GM19239 (cell line): ENCODE results near the gene GOLGA3.
A peak's percentile ranks its signal among the peaks of the same experiment; 100 is the strongest.
"Not testable (repeated sequence)": the region's sequence is repeated elsewhere in the genome, so short reads cannot be mapped to it uniquely, and the experiment has no call there.

Source experiments
- DNase-seq: peaks from one replicate; pipeline ENCODE4 v3.0.0; 2011; ENCODE audit warnings: low spot score; ENCODE audit not compliant: insufficient read length
- FAIRE-seq: peaks from 2 replicates; lab custom pipeline; 2011; peaks lifted over from hg19 to GRCh38; lab: Jason Lieb, UNC

The GOLGA3 gene

DNA sequence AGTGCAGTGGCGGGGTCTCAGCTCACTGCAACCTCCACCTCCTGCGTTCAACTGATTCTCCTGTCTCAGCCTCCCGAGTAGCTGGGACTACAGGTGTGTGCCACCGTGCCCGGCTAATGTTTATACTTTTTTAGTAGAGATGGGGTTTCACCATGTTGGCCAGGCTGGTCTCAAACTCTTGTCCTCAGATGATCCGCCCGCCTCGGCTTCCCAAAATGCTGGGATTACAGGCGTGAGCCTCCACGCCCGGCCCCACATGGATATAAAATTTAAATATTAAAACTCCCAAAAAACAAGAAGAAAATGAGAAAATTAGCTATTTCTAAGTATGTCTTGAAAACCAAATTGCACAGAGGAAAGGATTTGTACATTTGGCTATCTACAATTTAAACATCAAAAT, 16.0 kb upstream of the GOLGA3 start:
- FAIRE-seq, DNase-seq: not testable (repeated sequence)

DNA sequence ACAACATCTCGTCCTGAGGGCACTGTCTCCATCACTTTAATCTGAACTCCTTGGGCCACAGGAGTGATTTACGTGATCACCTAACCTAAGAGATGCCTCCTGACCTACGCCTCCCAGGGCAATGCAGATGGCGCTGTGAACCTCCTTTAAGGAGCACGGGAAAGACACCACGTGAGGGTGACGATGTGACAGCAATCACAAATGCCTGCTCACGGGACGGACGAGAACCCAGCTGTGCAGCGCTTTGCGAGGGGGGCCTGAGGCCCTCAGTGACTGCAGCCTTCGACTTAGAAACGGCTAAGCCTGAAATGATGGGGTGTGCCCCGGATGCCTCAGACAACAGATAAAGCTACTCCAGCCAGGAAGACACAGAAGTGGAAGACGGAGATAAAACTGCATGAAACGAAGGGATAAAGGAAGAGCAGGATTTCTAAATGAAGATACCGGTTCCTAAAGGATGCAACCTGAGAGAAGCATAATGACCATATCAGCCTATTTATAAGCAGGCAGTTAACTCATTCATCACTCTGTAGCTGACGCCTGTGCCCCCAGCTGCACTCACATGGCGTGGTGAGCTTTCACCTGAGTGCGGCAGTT, 13.9 kb upstream of the GOLGA3 start:
- DNase-seq (no peak), FAIRE-seq (no peak)

DNA sequence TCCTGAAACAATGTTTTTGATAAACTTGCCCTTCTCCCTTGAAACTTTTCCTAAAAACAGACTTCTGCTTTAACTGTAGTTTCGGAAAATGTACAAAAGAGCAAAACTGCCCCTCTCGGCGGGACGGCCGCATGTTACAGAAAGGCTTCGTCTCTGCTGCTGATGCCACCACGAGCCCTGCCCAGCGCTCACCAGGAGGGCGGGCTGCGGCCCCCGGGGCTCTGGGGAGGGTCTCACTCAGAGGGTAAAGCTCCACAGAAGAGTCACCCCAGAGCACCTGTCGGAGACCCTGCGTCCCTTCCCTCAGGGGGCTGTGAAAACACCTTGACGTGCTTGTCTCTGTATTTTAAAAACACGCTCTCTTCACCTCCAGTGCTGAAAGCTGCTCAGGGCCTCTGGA, 12.5 kb upstream of the GOLGA3 start:
- FAIRE-seq = no peak
- no peak for DNase-seq

DNA sequence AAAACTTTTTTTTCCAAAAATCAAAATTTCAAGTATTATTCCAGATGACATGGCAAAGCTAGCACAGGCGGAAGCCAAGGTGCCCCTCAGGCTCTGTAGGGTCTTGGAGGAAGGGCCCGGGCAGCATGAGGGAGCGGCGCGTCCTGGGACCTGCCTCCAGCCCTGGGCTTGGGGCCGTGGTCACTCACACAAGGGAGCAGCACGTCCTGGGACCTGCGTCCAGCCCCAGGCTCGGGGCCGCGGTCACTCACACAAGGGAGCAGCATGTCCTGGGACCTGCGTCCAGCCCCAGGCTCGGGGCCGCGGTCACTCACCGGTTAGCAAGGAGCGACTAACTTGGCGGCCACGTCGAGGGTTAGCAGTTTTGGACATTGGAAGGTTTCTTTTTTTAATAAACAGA, 11.9 kb upstream of the GOLGA3 start:
- no peak for FAIRE-seq
- no peak for DNase-seq

DNA sequence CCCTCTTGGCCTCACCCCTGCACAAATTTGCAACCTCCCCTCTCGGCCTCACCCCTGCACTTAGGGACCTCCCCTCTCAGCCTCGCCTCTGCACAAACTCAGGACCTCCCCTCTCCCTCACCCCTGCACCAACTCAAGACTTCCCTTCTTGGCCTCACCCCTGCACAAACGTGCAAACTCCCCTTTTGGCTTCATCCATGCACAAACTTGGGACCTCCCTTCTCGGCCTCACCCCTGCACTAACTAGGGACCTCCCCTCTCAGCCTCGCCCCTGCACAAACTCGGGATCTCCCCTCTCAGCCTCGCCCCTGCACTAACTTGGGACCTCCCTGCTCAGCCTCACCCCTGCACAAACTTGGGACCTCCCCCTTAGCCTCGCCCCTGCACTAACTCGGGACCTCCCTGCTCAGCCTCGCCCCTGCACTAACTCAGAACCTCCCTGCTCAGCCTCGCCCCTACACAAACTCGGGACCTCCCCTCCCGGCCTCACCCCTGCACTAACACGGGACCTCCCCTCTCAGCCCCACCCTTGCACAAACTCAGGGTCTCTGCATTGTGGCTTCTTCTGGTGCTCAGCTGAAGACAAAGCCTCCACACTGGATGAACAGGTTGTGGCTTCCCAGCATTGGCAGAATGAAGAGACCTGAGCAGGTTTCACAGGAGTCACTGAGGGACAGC, 11.0 kb upstream of the GOLGA3 start:
- no peak for FAIRE-seq
- no peak for DNase-seq

DNA sequence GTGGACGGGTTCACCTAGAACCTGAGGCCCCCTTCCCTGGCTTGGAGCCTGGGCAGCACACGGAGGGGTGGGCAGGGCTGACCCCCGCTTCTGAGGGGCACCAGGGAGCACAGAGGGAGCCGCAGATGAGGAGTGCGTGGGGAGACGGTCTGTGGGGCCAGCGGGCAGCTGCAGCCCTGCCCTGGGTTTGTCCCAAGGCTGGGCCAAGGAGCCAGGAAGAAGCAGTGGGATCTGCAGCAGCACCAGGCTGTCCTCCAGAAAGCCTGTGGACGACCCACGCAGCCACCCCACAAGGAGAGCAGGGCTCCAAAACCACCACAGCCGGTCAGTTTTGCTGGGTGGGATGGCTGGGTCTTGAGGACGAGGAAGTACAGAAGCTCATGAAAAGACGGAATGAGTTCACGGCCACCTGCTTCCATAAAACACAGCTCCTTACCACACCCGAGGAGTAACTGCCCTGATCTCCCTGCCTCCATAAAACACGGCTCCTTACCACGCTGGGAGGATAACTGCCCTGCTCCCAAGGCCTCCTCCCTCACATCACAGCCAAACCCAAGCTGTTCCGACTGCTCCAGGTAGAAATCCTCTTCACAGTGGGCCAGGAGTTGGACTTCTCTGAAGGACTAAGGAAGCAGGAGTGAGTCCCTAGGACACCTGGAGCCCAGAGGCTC, 9.9 kb upstream of the GOLGA3 start:
- FAIRE-seq = no peak
- no peak for DNase-seq

DNA sequence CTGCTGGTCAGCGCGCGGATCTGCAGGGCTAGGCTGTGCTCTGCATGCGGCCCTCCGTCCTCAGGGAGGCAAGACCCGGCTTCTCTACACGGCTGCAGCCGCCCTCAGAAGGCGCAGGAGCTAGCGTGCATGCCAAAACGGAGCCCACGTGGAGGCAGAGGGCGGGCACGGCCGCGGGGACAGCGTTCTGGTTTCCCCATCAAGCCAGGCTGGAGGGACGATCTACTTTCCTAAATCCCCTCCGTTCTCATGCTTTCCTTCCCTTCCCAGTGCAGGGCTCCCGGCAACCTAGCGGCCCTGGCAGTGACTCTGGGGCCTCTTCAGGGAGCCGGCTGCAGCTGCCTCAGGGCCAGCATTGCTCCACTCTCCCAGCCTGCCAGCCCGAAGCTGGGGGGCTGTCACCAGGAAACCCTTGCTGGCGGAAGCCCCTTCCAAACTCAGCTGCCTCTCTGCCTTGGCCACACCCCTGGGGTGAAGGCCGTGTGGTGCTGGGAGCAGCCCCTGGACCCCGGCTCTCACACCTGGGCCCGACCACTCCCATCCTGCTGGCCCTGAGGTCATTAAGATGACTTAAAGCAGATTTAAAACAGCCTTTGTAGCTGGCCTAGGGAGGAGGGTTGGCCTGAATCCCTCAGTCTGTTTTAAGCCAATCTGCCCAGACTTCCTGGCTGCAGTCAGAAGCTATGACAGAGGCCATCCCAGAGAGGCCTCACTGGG, 9.2 kb upstream of the GOLGA3 start:
- FAIRE-seq (no peak), DNase-seq (no peak)

DNA sequence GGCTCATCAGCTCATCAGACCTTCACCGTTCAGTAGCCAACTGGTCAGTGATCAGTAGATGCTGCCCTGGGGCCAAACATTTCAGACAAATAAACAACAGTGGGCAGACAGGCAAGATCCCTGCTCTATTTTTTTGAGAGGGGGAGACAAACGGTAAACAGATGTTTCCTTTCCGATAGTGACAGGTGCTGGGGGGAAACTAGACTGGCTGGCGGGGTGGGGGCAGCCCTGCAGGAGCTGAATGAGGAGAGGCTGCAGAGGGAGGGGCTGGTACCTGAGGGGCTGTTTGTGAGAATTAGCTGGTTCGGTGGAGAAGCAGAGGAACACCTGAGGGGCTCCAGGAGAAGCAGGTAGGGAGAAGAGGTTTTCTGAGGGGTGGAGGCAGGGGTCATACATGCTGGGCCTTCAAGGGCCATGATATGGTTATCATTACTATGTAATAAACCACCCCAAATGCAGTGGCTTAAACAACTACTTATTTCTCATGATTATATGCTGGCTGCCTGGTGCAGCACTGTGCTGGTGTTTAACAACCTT, 8.2 kb upstream of the GOLGA3 start:
- no peak for DNase-seq
- no peak for FAIRE-seq

DNA sequence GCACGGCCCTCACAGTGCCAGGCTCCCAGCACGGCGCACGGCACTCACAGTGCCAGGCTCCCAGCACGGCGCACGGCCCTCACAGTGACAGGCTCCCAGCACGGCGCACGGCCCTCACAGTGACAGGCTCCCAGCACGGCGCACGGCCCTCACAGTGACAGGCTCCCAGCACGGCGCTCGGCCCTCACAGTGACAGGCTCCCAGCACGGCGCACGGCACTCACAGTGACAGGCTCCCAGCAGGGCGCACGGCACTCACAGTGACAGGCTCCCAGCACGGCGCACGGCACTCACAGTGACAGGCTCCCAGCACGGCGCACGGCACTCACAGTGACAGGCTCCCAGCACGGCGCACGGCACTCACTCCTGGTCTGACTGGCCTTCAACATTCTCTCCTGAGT, 7.6 kb upstream of the GOLGA3 start:
- DNase-seq, FAIRE-seq: not testable (repeated sequence)

DNA sequence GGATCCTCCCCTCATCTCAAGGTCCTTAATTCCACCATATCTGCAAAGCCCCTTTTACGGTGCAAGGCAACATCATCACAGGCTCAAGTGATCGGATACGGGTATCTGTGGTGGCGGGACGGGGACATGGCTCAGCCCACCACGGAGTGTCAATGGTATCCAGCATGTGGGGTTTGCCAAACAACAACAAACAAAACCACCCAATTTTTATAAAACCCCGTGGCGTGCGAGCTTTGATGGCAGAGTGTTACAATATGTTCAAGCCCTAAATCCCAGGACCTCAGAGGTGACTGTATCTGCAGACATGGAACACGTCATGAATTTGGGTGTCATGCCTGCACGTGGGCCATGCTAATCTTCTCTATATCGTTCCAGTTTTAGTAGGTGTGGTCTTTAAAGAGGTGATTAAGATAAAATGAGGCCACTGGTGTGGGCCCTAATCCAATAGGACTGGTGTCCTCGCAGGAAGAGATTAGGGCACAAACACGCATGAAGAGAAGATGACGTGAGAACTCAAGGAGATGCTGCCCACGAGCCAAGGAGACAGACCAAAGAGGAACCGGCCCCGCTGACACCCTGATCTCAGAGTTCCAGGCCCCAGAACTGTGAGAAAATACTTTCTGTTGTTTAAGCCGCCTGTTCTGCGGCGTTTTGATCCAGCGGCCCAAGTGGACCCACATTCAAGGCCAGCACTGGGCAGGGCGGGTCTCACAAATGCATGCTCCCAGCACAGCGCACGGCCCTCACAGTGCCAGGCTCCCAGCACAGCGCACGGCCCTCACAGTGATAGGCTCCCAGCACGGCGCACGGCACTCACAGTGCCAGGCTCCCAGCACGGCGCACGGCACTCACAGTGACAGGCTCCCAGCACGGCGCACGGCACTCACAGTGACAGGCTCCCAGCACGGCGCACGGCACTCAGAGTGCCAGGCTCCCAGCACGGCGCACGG, 6.7 kb upstream of the GOLGA3 start:
- no peak for FAIRE-seq
- DNase-seq = no peak

DNA sequence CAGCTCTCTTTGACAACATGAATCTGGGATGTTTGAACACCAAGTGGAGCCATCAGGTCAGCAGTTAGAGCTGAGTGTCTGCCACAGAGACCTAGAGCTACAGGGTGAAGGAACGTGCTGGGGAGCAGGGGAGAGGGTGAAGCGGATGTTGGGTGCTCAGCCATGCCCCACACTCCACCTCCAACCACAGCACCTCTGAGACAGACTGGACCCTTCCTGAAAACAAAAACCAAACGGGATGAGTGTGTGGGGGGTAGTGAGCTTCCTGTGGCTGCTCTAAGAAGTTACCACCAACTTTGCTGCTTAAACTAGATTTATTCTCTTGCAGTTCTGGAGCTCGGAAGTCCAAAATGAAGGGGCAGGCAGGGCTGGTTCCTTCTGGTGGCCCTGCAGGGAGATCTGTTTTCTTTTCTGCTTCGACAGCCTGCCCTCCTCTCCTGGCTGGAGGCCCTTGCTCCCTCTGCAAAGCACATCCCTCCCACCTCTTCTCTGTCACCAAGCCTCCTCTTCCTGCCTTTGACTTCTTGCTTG, 5.6 kb upstream of the GOLGA3 start:
- FAIRE-seq = no peak

DNA sequence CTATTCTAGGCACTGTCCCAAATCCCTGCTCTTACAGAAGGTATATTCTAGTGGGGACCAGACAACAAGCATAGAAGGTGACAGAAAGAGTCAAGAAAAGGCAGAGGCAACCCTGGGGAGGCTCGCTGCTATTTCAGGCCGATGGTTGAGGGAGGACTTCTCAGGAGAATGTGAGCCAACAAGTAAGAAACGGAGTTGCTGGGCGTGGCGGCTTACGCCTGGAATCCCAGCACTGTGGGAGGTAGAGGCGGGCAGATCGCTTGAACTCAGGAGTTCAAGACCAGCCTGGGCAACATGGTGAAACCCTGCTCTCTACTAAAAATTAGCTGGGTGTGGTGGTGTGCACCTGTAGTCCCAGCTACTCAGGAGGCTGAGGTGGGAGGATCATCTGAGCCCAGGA, 4.7 kb upstream of the GOLGA3 start:
- FAIRE-seq (no peak), DNase-seq (no peak)

More for the DNA sequence above, 5.6 kb upstream of the GOLGA3 start:
- no peak for DNase-seq

DNA sequence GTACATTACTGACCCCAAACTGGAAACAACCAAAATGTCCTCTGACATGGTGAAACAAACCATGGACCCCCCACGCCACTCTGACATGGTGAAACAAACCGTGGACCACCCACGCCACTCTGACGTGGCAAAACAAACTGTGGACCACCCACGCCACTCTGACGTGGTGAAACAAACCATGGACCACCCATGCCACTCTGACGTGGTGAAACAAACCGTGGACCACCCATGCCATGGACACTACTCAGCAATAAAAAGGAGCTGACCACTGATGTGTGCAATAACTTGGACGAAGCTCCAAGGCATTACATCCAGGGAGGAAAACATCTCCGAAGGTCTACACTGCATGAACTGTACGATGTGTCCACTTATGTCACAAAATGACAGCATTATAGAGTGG, 3.1 kb upstream of the GOLGA3 start:
- DNase-seq (no peak), FAIRE-seq (no peak)

DNA sequence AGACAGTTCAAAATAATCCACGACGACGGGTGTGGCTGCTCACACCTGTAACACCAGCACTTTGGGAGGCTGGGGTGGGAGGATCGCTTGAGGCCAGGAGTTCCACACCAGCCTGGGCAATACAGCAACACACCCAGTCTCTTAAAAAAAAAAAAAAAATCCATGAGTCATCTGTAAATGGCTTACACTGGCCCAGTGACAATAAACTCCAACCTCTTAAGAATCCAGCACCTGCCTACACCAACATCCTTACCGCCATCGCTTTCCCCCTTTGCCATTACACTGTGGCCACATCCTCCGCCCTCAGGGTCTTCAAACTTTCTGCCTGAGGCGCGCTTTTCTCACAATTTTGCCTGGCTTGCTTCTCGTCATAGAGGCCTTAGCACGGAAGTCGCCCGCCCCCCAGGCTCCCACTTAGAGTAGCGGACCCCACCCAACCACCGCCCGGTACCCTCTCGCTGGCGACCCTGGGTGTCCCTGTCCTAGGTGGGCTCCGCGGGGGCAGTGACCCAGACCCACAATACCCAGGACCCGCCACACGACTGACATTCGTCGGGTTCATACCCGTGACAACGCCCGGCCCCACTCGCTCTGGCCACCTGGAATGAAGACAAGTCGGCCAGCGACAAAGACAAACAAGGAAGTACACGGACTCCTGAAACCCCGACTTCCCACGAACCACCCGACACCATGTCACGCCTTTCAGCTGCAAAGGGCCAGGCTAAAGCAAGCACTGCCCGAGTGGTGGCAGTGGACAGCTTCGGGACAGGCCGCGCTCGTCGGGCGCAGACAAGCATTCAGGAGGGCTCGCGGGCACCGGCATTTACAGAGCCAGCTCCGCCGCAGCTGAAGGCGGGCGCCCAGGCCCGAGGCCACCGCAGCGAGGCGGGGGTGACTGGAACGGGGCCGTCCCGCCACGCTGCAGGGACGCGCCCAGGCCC, 636 bp downstream of the GOLGA3 start:
- peak; percentile 37 for FAIRE-seq

DNA sequence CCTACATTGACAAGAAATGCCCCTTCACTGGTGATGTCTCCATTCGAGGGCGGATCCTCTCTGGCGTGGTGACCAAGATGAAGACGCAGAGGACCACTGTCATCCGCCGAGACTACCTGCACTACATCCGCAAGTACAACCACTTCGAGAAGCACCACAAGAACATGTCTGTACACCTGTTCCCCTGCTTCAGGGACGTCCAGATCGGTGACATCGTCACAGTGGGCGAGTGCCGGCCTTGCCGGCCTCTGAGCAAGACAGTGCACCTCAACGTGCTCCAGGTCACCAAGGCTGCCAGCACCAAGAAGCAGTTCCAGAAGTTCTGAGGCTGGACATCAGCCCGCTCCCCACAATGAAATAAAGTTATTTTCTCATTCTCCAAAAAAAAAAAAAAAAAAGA, 2.8 kb downstream of the GOLGA3 start:
- no peak for FAIRE-seq

More for the DNA sequence above, 636 bp downstream of the GOLGA3 start:
- peak; percentile 47 for DNase-seq

DNA sequence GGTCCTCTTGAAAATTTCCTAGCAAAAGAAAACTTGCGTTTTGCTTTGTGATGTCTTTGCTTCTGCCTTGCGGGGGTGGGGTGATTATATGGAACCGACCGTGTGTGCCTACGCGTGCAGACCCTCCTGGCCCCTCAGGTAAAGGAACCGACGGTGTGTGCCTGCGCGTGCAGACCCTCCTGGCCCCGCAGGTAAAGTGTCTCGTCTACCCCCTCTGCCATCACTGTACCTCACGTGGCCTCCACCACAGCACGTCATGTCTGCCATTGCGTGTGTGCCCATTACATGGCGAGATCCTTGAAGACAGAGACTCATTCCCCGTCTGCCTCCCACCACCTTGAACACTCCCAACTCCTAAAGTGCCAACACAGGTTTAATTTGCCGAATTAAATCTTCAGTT, 3.6 kb downstream of the GOLGA3 start:
- FAIRE-seq (no peak), DNase-seq (no peak)

More for the DNA sequence above, 2.8 kb downstream of the GOLGA3 start:
- DNase-seq = no peak

DNA sequence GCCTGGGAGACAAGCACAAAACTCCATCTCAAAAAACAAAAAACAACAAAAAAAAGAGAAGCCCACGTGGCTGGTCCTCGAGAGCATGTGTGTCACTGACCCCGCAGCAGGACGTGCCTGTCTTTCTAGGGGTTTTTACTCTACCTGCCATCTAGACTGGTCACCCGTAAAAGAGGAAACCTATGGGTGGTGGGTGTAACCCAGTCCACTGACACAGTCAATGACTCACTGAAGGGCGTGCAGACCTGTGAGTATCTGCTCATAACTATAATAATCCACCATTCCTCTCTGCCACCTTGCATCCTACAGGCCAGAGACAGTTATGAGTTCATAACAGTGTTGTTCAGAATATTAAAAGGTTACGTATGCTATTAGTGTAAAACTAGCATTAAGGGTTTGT, 4.6 kb downstream of the GOLGA3 start:
- DNase-seq = no peak
- FAIRE-seq = no peak

DNA sequence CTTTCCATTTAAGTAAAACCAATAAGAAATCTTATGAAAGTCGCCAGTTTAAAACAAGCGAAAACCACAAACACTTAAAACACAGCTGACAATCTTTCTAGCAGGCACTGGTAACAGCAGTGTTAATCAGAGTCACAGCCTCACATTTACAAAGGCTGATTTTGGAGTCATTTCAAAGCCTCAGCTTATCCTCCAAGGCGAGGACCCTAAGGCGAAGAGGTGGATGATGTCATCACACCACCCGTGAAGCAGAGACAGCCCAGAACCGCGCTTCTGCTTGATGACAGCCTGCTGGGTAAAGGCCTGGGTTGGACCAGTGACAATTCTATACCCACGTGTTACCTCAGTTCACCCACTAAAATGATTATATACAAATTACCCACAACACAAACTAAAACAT, 10.1 kb downstream of the GOLGA3 start:
- no peak for DNase-seq
- no peak for FAIRE-seq
